Measurements from ENCODE around the gene LSM2. TPM values are rescaled to one million over a fixed set of nuclear protein-coding genes. Genes with fewer than 3 reads are reported as not detected.

The LSM2 gene
- total and polyA plus RNA-seq, 9 of the 15 experiments (the other 6 are each of a cell fraction or from before 2014, with no cell fraction given): 154 to 407 (median 223) TPM

DNA sequence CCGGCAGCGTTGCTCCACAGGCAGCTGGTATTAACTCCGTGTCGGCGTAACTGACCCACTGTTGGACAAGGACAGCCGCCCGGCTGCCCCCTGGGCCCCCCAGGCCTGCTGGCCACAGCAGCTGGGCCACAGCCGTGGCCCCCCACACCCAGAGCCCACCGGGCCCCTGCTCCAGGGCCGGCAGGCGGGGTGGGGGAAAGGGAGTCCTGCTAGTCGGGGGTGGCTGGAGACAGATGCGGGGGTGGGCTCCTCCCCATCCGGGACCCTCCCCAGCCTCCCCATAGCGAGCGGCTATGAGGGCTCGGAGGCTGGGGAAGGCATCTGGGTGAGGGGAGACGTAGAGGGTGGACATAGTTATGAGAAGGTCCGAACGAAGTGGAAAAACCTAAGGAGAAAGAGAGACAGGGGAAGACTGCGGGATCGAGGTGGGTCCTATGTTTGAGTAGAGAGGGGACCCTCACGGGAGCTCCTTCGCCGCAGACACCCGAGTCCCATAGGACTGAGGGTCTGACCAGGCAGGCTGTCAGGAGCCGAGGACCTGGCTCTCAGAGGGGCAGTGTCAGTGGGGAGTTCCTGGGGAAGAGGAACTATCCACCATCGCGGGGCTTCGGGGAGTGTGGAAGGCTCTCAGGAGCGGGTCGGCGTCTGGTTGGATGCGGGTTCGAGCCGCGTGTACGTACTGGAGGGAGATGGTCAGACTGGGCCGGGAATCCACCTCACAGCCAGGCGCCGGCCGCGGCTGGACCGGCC, 11.7 kb downstream of the LSM2 start (continued):
- 0 out of 2 replicates have a peak, but pooled peaks have one; percentile 50 for TF ChIP-seq ZBTB40 (IDR thresholded peaks at IDR 0.05)
- TF ChIP-seq ZBTB40 (CRISPR knock-in tag; IDR thresholded peaks at IDR 0.05): no peak
- TF ChIP-seq, protein P1, sequence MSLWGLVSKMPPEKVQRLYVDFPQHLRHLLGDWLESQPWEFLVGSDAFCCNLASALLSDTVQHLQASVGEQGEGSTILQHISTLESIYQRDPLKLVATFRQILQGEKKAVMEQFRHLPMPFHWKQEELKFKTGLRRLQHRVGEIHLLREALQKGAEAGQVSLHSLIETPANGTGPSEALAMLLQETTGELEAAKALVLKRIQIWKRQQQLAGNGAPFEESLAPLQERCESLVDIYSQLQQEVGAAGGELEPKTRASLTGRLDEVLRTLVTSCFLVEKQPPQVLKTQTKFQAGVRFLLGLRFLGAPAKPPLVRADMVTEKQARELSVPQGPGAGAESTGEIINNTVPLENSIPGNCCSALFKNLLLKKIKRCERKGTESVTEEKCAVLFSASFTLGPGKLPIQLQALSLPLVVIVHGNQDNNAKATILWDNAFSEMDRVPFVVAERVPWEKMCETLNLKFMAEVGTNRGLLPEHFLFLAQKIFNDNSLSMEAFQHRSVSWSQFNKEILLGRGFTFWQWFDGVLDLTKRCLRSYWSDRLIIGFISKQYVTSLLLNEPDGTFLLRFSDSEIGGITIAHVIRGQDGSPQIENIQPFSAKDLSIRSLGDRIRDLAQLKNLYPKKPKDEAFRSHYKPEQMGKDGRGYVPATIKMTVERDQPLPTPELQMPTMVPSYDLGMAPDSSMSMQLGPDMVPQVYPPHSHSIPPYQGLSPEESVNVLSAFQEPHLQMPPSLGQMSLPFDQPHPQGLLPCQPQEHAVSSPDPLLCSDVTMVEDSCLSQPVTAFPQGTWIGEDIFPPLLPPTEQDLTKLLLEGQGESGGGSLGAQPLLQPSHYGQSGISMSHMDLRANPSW (CRISPR knock-in tag; IDR thresholded peaks at IDR 0.05): 0 out of 2 replicates have a peak, but pooled peaks have one; percentile 39
- peak in 1 of 2 experiments; percentile 7; a peak in 2 of 4 replicates for TF ChIP-seq MAZ (CRISPR knock-in tag; conservative IDR thresholded peaks at IDR 0.05 in 1 of 2, IDR thresholded peaks at IDR 0.05 in 1 of 2)
- TF ChIP-seq PURB (CRISPR knock-in tag; IDR thresholded peaks at IDR 0.05; ENCODE audit: low read depth): no peak
- TF ChIP-seq TAF1 (IDR thresholded peaks at IDR 0.05; ENCODE audit: control insufficient read depth, extremely low read depth, insufficient read depth, low read length, severe bottlenecking): no peak
- TF ChIP-seq CSDE1 (IDR thresholded peaks at IDR 0.05): no peak; a peak in 1 of 4 replicates
- TF ChIP-seq CREB1 (IDR thresholded peaks at IDR 0.05): no peak
- TF ChIP-seq CREB1 (CRISPR knock-in tag; IDR thresholded peaks at IDR 0.05): peak; percentile 53; the same call in 1 of the 2 replicates
- TF ChIP-seq BCOR (IDR thresholded peaks at IDR 0.05): peak; percentile 49; the same call in 1 of the 2 replicates
- peak; percentile 55 for TF ChIP-seq SMARCE1 (IDR thresholded peaks at IDR 0.05)
- TF ChIP-seq, protein P2, sequence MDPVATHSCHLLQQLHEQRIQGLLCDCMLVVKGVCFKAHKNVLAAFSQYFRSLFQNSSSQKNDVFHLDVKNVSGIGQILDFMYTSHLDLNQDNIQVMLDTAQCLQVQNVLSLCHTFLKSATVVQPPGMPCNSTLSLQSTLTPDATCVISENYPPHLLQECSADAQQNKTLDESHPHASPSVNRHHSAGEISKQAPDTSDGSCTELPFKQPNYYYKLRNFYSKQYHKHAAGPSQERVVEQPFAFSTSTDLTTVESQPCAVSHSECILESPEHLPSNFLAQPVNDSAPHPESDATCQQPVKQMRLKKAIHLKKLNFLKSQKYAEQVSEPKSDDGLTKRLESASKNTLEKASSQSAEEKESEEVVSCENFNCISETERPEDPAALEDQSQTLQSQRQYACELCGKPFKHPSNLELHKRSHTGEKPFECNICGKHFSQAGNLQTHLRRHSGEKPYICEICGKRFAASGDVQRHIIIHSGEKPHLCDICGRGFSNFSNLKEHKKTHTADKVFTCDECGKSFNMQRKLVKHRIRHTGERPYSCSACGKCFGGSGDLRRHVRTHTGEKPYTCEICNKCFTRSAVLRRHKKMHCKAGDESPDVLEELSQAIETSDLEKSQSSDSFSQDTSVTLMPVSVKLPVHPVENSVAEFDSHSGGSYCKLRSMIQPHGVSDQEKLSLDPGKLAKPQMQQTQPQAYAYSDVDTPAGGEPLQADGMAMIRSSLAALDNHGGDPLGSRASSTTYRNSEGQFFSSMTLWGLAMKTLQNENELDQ (CRISPR knock-in tag; IDR thresholded peaks at IDR 0.05; ENCODE audit: borderline replicate concordance): no peak
- no peak for TF ChIP-seq HDAC3 (IDR thresholded peaks at IDR 0.05; ENCODE audit: borderline replicate concordance, partially characterized antibody)
